Measurements from ENCODE around the gene NETO2.
A peak's percentile ranks its signal among the peaks of the same experiment; 100 is the strongest.

NETO2 gene

DNA sequence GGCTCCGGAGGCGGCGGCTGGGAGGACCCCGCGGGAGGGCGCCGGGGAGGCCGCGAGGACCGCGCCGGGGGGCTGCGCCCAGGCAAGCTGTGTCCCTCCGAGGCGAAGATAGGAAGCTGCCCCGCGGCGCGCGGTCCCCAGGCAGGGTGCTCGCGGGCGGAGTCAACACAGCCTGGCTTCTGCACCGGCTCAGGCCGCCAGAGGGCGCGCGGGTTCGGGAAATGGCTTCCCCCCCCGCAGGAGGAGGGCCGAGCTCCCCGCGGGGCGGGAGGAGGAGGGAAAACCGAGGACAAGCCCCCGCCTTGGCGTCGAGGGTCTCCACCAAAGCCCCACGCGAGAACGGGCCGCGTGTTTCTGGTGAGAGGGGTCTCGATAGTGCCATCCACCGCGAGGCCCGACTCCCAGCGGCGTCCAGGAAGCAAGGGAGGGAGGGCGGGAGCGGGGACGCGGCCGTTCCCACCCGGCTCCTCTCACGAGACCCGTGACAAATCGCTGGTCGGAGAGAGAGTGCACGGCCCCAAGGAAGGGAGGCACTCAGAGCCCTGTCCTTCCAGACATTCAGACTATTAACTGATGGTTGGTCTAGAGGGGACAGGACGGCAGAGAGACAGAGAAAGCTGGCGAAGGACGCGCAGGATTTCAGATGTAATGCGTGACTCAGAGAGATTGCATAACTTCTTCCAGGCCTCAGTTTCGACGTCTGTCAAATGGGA lies 105.8 kb downstream of the NETO2 start (continued):
- TF ChIP-seq, protein P1, sequence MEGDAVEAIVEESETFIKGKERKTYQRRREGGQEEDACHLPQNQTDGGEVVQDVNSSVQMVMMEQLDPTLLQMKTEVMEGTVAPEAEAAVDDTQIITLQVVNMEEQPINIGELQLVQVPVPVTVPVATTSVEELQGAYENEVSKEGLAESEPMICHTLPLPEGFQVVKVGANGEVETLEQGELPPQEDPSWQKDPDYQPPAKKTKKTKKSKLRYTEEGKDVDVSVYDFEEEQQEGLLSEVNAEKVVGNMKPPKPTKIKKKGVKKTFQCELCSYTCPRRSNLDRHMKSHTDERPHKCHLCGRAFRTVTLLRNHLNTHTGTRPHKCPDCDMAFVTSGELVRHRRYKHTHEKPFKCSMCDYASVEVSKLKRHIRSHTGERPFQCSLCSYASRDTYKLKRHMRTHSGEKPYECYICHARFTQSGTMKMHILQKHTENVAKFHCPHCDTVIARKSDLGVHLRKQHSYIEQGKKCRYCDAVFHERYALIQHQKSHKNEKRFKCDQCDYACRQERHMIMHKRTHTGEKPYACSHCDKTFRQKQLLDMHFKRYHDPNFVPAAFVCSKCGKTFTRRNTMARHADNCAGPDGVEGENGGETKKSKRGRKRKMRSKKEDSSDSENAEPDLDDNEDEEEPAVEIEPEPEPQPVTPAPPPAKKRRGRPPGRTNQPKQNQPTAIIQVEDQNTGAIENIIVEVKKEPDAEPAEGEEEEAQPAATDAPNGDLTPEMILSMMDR (tag by site-specific recombination; IDR thresholded peaks at IDR 0.05): peak; percentile 96
- TF ChIP-seq SP7 (tag by site-specific recombination; IDR thresholded peaks at IDR 0.05) (0 out of 2 replicates have a peak, but pooled peaks have one; percentile 51), SP2 (tag by site-specific recombination; IDR thresholded peaks at IDR 0.05) (peak; percentile 75), ZNF596 (tag by site-specific recombination; IDR thresholded peaks at IDR 0.05) (peak; percentile 62; the same call in 1 of the 2 replicates), FEZF1 (tag by site-specific recombination; IDR thresholded peaks at IDR 0.05) (no peak), ZNF610 (tag by site-specific recombination; IDR thresholded peaks at IDR 0.05; ENCODE audit: borderline replicate concordance) (peak; percentile 40; the same call in 1 of the 2 replicates), ZBTB48 (tag by site-specific recombination; IDR thresholded peaks at IDR 0.05) (peak; percentile 37; the same call in 1 of the 2 replicates), IKZF3 (tag by site-specific recombination; IDR thresholded peaks at IDR 0.05) (0 out of 2 replicates have a peak, but pooled peaks have one; percentile 39), EGR2 (tag by site-specific recombination; IDR thresholded peaks at IDR 0.05; ENCODE audit: low read depth) (peak; percentile 34; the same call in 1 of the 2 replicates), ZIC2 (tag by site-specific recombination; IDR thresholded peaks at IDR 0.05) (peak; percentile 80), ZSCAN30 (tag by site-specific recombination; IDR thresholded peaks at IDR 0.05) (peak; percentile 74)
- TF ChIP-seq, protein P2, sequence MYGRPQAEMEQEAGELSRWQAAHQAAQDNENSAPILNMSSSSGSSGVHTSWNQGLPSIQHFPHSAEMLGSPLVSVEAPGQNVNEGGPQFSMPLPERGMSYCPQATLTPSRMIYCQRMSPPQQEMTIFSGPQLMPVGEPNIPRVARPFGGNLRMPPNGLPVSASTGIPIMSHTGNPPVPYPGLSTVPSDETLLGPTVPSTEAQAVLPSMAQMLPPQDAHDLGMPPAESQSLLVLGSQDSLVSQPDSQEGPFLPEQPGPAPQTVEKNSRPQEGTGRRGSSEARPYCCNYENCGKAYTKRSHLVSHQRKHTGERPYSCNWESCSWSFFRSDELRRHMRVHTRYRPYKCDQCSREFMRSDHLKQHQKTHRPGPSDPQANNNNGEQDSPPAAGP (tag by site-specific recombination; IDR thresholded peaks at IDR 0.05): 0 out of 2 replicates have a peak, but pooled peaks have one; percentile 46
- TF ChIP-seq, protein P3, sequence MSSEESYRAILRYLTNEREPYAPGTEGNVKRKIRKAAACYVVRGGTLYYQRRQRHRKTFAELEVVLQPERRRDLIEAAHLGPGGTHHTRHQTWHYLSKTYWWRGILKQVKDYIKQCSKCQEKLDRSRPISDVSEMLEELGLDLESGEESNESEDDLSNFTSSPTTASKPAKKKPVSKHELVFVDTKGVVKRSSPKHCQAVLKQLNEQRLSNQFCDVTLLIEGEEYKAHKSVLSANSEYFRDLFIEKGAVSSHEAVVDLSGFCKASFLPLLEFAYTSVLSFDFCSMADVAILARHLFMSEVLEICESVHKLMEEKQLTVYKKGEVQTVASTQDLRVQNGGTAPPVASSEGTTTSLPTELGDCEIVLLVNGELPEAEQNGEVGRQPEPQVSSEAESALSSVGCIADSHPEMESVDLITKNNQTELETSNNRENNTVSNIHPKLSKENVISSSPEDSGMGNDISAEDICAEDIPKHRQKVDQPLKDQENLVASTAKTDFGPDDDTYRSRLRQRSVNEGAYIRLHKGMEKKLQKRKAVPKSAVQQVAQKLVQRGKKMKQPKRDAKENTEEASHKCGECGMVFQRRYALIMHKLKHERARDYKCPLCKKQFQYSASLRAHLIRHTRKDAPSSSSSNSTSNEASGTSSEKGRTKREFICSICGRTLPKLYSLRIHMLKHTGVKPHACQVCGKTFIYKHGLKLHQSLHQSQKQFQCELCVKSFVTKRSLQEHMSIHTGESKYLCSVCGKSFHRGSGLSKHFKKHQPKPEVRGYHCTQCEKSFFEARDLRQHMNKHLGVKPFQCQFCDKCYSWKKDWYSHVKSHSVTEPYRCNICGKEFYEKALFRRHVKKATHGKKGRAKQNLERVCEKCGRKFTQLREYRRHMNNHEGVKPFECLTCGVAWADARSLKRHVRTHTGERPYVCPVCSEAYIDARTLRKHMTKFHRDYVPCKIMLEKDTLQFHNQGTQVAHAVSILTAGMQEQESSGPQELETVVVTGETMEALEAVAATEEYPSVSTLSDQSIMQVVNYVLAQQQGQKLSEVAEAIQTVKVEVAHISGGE (tag by site-specific recombination; conservative IDR thresholded peaks at IDR 0.05; ENCODE audit: low read depth): 0 out of 2 replicates have a peak, but pooled peaks have one; percentile 18
- TF ChIP-seq, protein P4, sequence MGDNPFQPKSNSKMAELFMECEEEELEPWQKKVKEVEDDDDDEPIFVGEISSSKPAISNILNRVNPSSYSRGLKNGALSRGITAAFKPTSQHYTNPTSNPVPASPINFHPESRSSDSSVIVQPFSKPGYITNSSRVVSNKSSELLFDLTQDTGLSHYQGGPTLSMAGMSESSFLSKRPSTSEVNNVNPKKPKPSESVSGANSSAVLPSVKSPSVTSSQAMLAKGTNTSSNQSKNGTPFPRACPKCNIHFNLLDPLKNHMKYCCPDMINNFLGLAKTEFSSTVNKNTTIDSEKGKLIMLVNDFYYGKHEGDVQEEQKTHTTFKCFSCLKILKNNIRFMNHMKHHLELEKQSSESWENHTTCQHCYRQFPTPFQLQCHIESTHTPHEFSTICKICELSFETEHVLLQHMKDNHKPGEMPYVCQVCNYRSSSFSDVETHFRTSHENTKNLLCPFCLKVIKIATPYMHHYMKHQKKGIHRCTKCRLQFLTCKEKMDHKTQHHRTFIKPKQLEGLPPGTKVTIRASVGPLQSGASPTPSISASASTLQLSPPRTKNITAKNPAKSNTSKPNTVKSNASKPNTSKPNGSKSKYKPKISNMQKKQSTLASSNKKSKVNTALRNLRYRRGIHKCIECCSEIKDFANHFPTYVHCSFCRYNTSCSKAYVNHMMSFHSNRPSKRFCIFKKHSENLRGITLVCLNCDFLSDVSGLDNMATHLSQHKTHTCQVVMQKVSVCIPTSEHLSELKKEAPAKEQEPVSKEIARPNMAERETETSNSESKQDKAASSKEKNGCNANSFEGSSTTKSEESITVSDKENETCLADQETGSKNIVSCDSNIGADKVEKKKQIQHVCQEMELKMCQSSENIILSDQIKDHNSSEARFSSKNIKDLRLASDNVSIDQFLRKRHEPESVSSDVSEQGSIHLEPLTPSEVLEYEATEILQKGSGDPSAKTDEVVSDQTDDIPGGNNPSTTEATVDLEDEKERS (tag by site-specific recombination; IDR thresholded peaks at IDR 0.05): no peak
- TF ChIP-seq, protein P5, sequence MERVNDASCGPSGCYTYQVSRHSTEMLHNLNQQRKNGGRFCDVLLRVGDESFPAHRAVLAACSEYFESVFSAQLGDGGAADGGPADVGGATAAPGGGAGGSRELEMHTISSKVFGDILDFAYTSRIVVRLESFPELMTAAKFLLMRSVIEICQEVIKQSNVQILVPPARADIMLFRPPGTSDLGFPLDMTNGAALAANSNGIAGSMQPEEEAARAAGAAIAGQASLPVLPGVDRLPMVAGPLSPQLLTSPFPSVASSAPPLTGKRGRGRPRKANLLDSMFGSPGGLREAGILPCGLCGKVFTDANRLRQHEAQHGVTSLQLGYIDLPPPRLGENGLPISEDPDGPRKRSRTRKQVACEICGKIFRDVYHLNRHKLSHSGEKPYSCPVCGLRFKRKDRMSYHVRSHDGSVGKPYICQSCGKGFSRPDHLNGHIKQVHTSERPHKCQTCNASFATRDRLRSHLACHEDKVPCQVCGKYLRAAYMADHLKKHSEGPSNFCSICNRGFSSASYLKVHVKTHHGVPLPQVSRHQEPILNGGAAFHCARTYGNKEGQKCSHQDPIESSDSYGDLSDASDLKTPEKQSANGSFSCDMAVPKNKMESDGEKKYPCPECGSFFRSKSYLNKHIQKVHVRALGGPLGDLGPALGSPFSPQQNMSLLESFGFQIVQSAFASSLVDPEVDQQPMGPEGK (tag by site-specific recombination; IDR thresholded peaks at IDR 0.05): peak; percentile 98
- TF ChIP-seq, protein P6, sequence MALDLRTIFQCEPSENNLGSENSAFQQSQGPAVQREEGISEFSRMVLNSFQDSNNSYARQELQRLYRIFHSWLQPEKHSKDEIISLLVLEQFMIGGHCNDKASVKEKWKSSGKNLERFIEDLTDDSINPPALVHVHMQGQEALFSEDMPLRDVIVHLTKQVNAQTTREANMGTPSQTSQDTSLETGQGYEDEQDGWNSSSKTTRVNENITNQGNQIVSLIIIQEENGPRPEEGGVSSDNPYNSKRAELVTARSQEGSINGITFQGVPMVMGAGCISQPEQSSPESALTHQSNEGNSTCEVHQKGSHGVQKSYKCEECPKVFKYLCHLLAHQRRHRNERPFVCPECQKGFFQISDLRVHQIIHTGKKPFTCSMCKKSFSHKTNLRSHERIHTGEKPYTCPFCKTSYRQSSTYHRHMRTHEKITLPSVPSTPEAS (tag by site-specific recombination; IDR thresholded peaks at IDR 0.05): no peak
- TF ChIP-seq, protein P7, sequence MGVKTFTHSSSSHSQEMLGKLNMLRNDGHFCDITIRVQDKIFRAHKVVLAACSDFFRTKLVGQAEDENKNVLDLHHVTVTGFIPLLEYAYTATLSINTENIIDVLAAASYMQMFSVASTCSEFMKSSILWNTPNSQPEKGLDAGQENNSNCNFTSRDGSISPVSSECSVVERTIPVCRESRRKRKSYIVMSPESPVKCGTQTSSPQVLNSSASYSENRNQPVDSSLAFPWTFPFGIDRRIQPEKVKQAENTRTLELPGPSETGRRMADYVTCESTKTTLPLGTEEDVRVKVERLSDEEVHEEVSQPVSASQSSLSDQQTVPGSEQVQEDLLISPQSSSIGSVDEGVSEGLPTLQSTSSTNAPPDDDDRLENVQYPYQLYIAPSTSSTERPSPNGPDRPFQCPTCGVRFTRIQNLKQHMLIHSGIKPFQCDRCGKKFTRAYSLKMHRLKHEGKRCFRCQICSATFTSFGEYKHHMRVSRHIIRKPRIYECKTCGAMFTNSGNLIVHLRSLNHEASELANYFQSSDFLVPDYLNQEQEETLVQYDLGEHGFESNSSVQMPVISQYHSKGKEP (tag by site-specific recombination; IDR thresholded peaks at IDR 0.05): 0 out of 2 replicates have a peak, but pooled peaks have one; percentile 9
